Measurements from ENCODE around the gene TTC34. TPM values are rescaled to one million over a fixed set of nuclear protein-coding genes. Genes with fewer than 3 reads are reported as not detected.

Gene TTC34
- total and polyA plus RNA-seq, 2 of the 4 experiments (the other 2 are of a cell fraction), result under 0.01 to 0.09 TPM

GRCh38 chr1:2812136-2812535 lies 10.6 kb upstream of the TTC34 start:
- no peak overlapping the region for H4K5ac ChIP-seq (ENCODE audit: low read depth, low read length)
- no peak overlapping the region for H3K14ac ChIP-seq (replicated peaks; ENCODE audit: low read depth, low read length)
- H4K20me1 ChIP-seq (ENCODE audit: insufficient read depth, low read length), result no peaks in the 10 kb centered on the region
- WGBS, 2 experiments (ENCODE audit: extremely low coverage in 2 of 2, insufficient read length in 1 of 2), result 100% methylated on average over 2 of the region's 7 CpGs; no CpG with 5 or more reads in 1 of the 2 experiments
- in situ Hi-C loops (cut with MboI; ENCODE audit: low sequenced_read_pairs) (no loop called here), dilution Hi-C loops (cut with HindIII; ENCODE audit: low sequenced_read_pairs, unreplicated experiment) (no loop called here), intact Hi-C loops (cut with micrococcal nuclease) (no loop called here)
- CTCF ChIA-PET, result no interaction called here
- no peak overlapping the region for H3K4me3 ChIP-seq (ENCODE audit: insufficient read depth, low read depth, low read length)
- no peak overlapping the region for H3K4me2 ChIP-seq (ENCODE audit: low read depth, low read length)
- no peak overlapping the region for H3K56ac ChIP-seq (ENCODE audit: extremely low read depth, insufficient read depth, low read length)
- peaks cover 52% of the 10 kb centered on the region for H3K9me3 ChIP-seq (ENCODE audit: control insufficient read depth, insufficient read depth, low read length)
- no peaks in the 10 kb centered on the region for H3K36me3 ChIP-seq (ENCODE audit: control insufficient read depth, insufficient read depth, low read length)
- H4K8ac ChIP-seq (ENCODE audit: low read depth in 2 of 2, low read length in 2 of 2), result no peak overlapping the region
- H3K9me1 ChIP-seq (ENCODE audit: insufficient read depth, low read length), result no peaks in the 10 kb centered on the region
- no peak overlapping the region for H3K23ac ChIP-seq (ENCODE audit: low read depth, low read length)
- POLR2A ChIA-PET (ENCODE audit: unreplicated experiment), result no interaction called here
- H3K79me1 ChIP-seq (ENCODE audit: low read depth in 1 of 2, low read length in 2 of 2), result no peaks in the 10 kb centered on the region
- no peak overlapping the region for H2BK20ac ChIP-seq (ENCODE audit: low read depth, low read length)
- no peak for ATAC-seq (ENCODE audit: low read depth)
- H2AK5ac ChIP-seq (ENCODE audit: low read depth, low read length), result no peak overlapping the region
- H4K91ac ChIP-seq (ENCODE audit: insufficient read depth, low read depth, low read length), result no peak overlapping the region
- no peak overlapping the region for H3K18ac ChIP-seq (ENCODE audit: low read depth, low read length)
- H2BK5ac ChIP-seq (ENCODE audit: low read depth, low read length, poor library complexity, severe bottlenecking), result no peak overlapping the region
- no peak overlapping the region for H2AFZ ChIP-seq (replicated peaks; ENCODE audit: low read length, poor library complexity)
- H3K27me3 ChIP-seq (ENCODE audit: control insufficient read depth, insufficient read depth, low read length), result no peaks in the 10 kb centered on the region
- no peak for DNase-seq
- H2BK120ac ChIP-seq (ENCODE audit: low read depth, low read length), result no peak overlapping the region
- no TSS peak for BruUV-seq (replicated peaks)
- no peak for TF ChIP-seq USF2 (IDR thresholded peaks at IDR 0.05; ENCODE audit: low read depth, low read length)
- TF ChIP-seq CEBPB (IDR thresholded peaks at IDR 0.05; ENCODE audit: low read depth, low read length), result no peak
- no peak for TF ChIP-seq CTCF (conservative IDR thresholded peaks at IDR 0.05; ENCODE audit: low read depth, low read length)
- TF ChIP-seq BHLHE40 (IDR thresholded peaks at IDR 0.05; ENCODE audit: low read depth, low read length), result no peak
- no peak overlapping the region for H3K9ac ChIP-seq (ENCODE audit: low read depth, low read length)
- no peak overlapping the region for H3K4ac ChIP-seq (ENCODE audit: low read depth, low read length)
- H3K4me1 ChIP-seq (ENCODE audit: control insufficient read depth, insufficient read depth, low read length), result no peaks in the 10 kb centered on the region
- no peak overlapping the region for H2BK15ac ChIP-seq (ENCODE audit: low read depth, low read length)
- no peak overlapping the region for H3K27ac ChIP-seq (ENCODE audit: insufficient read depth, low read length)
- no peak overlapping the region for H2AK9ac ChIP-seq (replicated peaks; ENCODE audit: low read depth, low read length, poor library complexity)
